Upper lobe of left lung (tissue), 4 donors: Measurements from ENCODE around the gene KCNMA1.

ENCODE experiments used
- EP300 ChIP-seq, 4 donors: sonication (generic); formaldehyde crosslinking; IDR thresholded peaks; one replicate each; pipeline ENCODE4 v1.5.1; 2017; ENCODE audit warnings: antibody characterized with exemption in 4 of 4, control low read depth in 2 of 4
- POLR2AphosphoS5 ChIP-seq, 2 donors: sonication (generic); formaldehyde crosslinking; IDR thresholded peaks; one replicate each; pipeline ENCODE4 v1.5.1; 2017; ENCODE audit warnings: antibody characterized with exemption in 2 of 2
- TF ChIP-seq, protein P1 (sequence below), 6 experiments: fragments of 450-650 bp in 4 of 6; fragments of 200-600 bp in 2 of 6; sonication (generic) in 2 of 6; IDR thresholded peaks; one replicate each; pipeline ENCODE4 v1.5.1; 2016 to 2019; ENCODE audit warnings: antibody characterized with exemption in 6 of 6

- TF ChIP-seq, protein P1, sequence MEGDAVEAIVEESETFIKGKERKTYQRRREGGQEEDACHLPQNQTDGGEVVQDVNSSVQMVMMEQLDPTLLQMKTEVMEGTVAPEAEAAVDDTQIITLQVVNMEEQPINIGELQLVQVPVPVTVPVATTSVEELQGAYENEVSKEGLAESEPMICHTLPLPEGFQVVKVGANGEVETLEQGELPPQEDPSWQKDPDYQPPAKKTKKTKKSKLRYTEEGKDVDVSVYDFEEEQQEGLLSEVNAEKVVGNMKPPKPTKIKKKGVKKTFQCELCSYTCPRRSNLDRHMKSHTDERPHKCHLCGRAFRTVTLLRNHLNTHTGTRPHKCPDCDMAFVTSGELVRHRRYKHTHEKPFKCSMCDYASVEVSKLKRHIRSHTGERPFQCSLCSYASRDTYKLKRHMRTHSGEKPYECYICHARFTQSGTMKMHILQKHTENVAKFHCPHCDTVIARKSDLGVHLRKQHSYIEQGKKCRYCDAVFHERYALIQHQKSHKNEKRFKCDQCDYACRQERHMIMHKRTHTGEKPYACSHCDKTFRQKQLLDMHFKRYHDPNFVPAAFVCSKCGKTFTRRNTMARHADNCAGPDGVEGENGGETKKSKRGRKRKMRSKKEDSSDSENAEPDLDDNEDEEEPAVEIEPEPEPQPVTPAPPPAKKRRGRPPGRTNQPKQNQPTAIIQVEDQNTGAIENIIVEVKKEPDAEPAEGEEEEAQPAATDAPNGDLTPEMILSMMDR (IDR thresholded peaks at IDR 0.05): no peak
- no peak for TF ChIP-seq EP300 (IDR thresholded peaks at IDR 0.05)
- no peak for TF ChIP-seq POLR2AphosphoS5 (IDR thresholded peaks at IDR 0.05)
Measured at GRCh38 chr10:77548671-77549070, 88.9 kb downstream of the KCNMA1 start.
